Testis (tissue), 3 donors: ENCODE data around the gene CENPT. TPM values are rescaled to one million over a fixed set of nuclear protein-coding genes. Genes with fewer than 3 reads are reported as not detected.

Source experiments
- DNase-seq: peaks from one replicate; pipeline ENCODE4 v3.0.0-alpha.2; 2019
- H3K27ac ChIP-seq, 2 donors: fragments of 200-600 bp; sonication (generic); one replicate each; pipeline ENCODE4 v1.5.1; 2019
- H3K27me3 ChIP-seq: fragments of 200-600 bp; sonication (generic); one replicate; pipeline ENCODE4 v1.5.1; 2019
- H3K36me3 ChIP-seq: fragments of 200-600 bp; sonication (generic); one replicate; pipeline ENCODE4 v1.5.1; 2017; ENCODE audit warnings: low read depth; ENCODE audit errors: missing control alignments
- H3K4me1 ChIP-seq: fragments of 200-600 bp; sonication (generic); one replicate; pipeline ENCODE4 v1.5.1; 2019
- H3K4me3 ChIP-seq, 2 donors: fragments of 200-600 bp; sonication (generic); one replicate each; pipeline ENCODE4 v1.5.1; 2017 to 2019
- H3K9me3 ChIP-seq: fragments of 200-600 bp; sonication (generic); one replicate; pipeline ENCODE4 v1.5.1; 2017
- CTCF ChIP-seq, 3 experiments: fragments of 450-650 bp in 2 of 3; fragments of 200-600 bp in 1 of 3; sonication (generic) in 1 of 3; IDR thresholded peaks; one replicate each; pipeline ENCODE4 v1.5.1; 2016 to 2019; ENCODE audit warnings: antibody characterized with exemption in 3 of 3, mild to moderate bottlenecking in 2 of 3, moderate library complexity in 1 of 3
- POLR2A ChIP-seq: fragments of 450-650 bp; IDR thresholded peaks from one replicate; pipeline ENCODE4 v1.6.1; 2017; ENCODE audit warnings: antibody characterized with exemption, mild to moderate bottlenecking, moderate library complexity
- WGBS, 2 donors: methylation state at CpG; one replicate each; pipeline ENCODE4 v1.1.5; 2018; 5-methylcytosine and 5-hydroxymethylcytosine counted together
- intact Hi-C: fragments of 100-400 bp; cut with DNase I; formaldehyde crosslinking; loops from one replicate; pipeline ENCODE4 v1.15.1; 2023; ENCODE audit warnings: low total_unique reads
- polyA plus RNA-seq: library from polyadenylated mRNA; stranded (reverse); fragments of 350-450 nt; fragmentation: Illumina TruSeq; extraction: RNeasy Lipid Tissue Mini Kit (QIAGEN cat#74804); gene quantifications from one replicate; pipeline ENCODE4 v1.2.3, GENCODE V29; 2014; ENCODE audit warnings: low read depth, low replicate concordance; ENCODE audit not compliant: insufficient read depth
- total RNA-seq, 2 donors: library from RNA; depleted of rRNA; stranded (reverse); fragments of >200 nt; gene quantifications; one replicate each; pipeline ENCODE4 v1.2.3, GENCODE V29; 2016

The CENPT gene
- total and polyA plus RNA-seq, 3 donors from 2014 or later, result 108 to 154 (median 115) TPM

GRCh38 chr16:67828651-67829050, 18.8 kb downstream of the CENPT start:
- H3K27me3 ChIP-seq, result no peaks in the 10 kb centered on the region
- H3K27ac ChIP-seq, result no peak overlapping the region
- no peak for DNase-seq
- WGBS, 2 donors, result 92 to 100% methylated on average over 1 to 4 of the region's 4 CpGs
- no peaks in the 10 kb centered on the region for H3K36me3 ChIP-seq
- intact Hi-C loops, result no loop called here
- no peak overlapping the region for H3K4me3 ChIP-seq
- no peaks in the 10 kb centered on the region for H3K9me3 ChIP-seq
- TF ChIP-seq POLR2A (no peak), CTCF (IDR thresholded peaks at IDR 0.05) (no peak)
- no peaks in the 10 kb centered on the region for H3K4me1 ChIP-seq

GRCh38 chr16:67825906-67826305, 21.6 kb downstream of the CENPT start:
- no peak for TF ChIP-seq CTCF (IDR thresholded peaks at IDR 0.05)
- no peak for TF ChIP-seq POLR2A
- Histone ChIP-seq H3K36me3 (no peaks in the 10 kb centered on the region), H3K9me3 (no peaks in the 10 kb centered on the region), H3K27ac (no peak overlapping the region), H3K4me1 (no peaks in the 10 kb centered on the region), H3K4me3 (no peak overlapping the region), H3K27me3 (no peaks in the 10 kb centered on the region)
- WGBS, 2 donors, result 87 to 91% methylated on average over 6 to 14 of the region's 14 CpGs
- no peak for DNase-seq
- intact Hi-C loops, result no loop called here

- Histone ChIP-seq H3K27ac (no peak overlapping the region), H3K9me3 (no peaks in the 10 kb centered on the region), H3K36me3 (no peaks in the 10 kb centered on the region), H3K4me1 (no peaks in the 10 kb centered on the region), H3K4me3 (no peak overlapping the region), H3K27me3 (no peaks in the 10 kb centered on the region)
- intact Hi-C loops, result no loop called here
- no peak for DNase-seq
- no peak for TF ChIP-seq POLR2A
- TF ChIP-seq CTCF (IDR thresholded peaks at IDR 0.05), result no peak
- 90 to 92% methylated on average over 2 to 8 of the region's 8 CpGs for WGBS, 2 donors
Observed at GRCh38 chr16:67825119-67825518, 22.4 kb downstream of the CENPT start.

GRCh38 chr16:67822511-67822910, 25.0 kb downstream of the CENPT start:
- H3K27ac ChIP-seq, result no peak overlapping the region
- intact Hi-C loops, result no loop called here
- no peaks in the 10 kb centered on the region for H3K9me3 ChIP-seq
- no peak overlapping the region for H3K4me3 ChIP-seq
- H3K27me3 ChIP-seq, result no peaks in the 10 kb centered on the region
- no peaks in the 10 kb centered on the region for H3K4me1 ChIP-seq
- TF ChIP-seq CTCF (IDR thresholded peaks at IDR 0.05) (no peak), POLR2A (no peak)
- 92 to 94% methylated on average over 2 of the region's 2 CpGs for WGBS, 2 donors
- no peaks in the 10 kb centered on the region for H3K36me3 ChIP-seq
- no peak for DNase-seq

GRCh38 chr16:67820608-67821259, 26.8 kb downstream of the CENPT start:
- no peaks in the 10 kb centered on the region for H3K27me3 ChIP-seq
- TF ChIP-seq POLR2A, result no peak
- no peak for TF ChIP-seq CTCF (IDR thresholded peaks at IDR 0.05)
- intact Hi-C loops, result no loop called here
- 94 to 97% methylated on average over 8 to 11 of the region's 11 CpGs for WGBS, 2 donors
- no peak for DNase-seq
- H3K36me3 ChIP-seq, result no peaks in the 10 kb centered on the region
- no peaks in the 10 kb centered on the region for H3K4me1 ChIP-seq
- no peak overlapping the region for H3K27ac ChIP-seq
- no peak overlapping the region for H3K4me3 ChIP-seq
- H3K9me3 ChIP-seq, result no peaks in the 10 kb centered on the region
